Endothelial cell of umbilical vein (primary cell): Measurements from ENCODE around the gene ITPR2. TPM values are rescaled to one million over a fixed set of nuclear protein-coding genes. Genes with fewer than 3 reads are reported as not detected.

Experiments used
- BruUV-seq: library from RNA; stranded (reverse); fragments of 400-500 nt; replicated peaks from 2 replicates; lab custom pipeline; 2021; lab: Mats Ljungman, UMichigan
- CTCF ChIA-PET: fragments of 300-600, 350-600 bp; sonication (Branson Sonifier 250); formaldehyde crosslinking; loops from one replicate; lab custom pipeline; 2021; ENCODE audit warnings: antibody characterized with exemption, inconsistent platforms; lab: Charles Lee
- POLR2A ChIA-PET: fragments of 300-600, 350-600 bp; sonication (Branson Sonifier 250); formaldehyde crosslinking; loops from one replicate; lab custom pipeline; 2021; ENCODE audit warnings: antibody characterized with exemption, inconsistent platforms; lab: Charles Lee
- DNase-seq: peaks from one replicate; pipeline ENCODE4 v3.0.0-alpha.2; 2011; ENCODE audit warnings: low read depth, low spot score
- FAIRE-seq: peaks from 2 replicates; lab custom pipeline; 2011; peaks lifted over from hg19 to GRCh38; lab: Jason Lieb, UNC
- H2AFZ ChIP-seq: 2 replicates; pipeline ENCODE4 v1.6.0; 2012; ENCODE audit warnings: low read depth, low read length, control low read depth, inconsistent platforms
- H3K27ac ChIP-seq: 2 replicates; pipeline ENCODE4 v1.5.1; 2011; ENCODE audit warnings: low read depth, mild to moderate bottlenecking, control low read depth, low read length, moderate library complexity; ENCODE audit not compliant: insufficient read depth
- H3K27me3 ChIP-seq, 2 experiments: 2 replicates each; pipeline versions ENCODE4 v1.6.0 to v1.6.1; 2011; ENCODE audit warnings: low read length in 2 of 2, mixed read lengths in 1 of 2; ENCODE audit not compliant: control insufficient read depth in 2 of 2, insufficient read depth in 2 of 2
- H3K36me3 ChIP-seq, 2 experiments: 2 replicates in 1 of 2; 3 replicates in 1 of 2; pipeline ENCODE4 v1.5.1; 2011; ENCODE audit warnings: low read length in 2 of 2, mild to moderate bottlenecking in 1 of 2, moderate library complexity in 1 of 2; ENCODE audit not compliant: control insufficient read depth in 2 of 2, insufficient read depth in 2 of 2; ENCODE audit errors: extremely low read depth in 1 of 2
- H3K4me1 ChIP-seq: 3 replicates; pipeline ENCODE4 v1.5.1; 2011; ENCODE audit warnings: mild to moderate bottlenecking, low read length; ENCODE audit not compliant: control insufficient read depth, insufficient read depth; ENCODE audit errors: extremely low read depth
- H3K4me2 ChIP-seq: 2 replicates; pipeline ENCODE4 v1.6.1; 2011; ENCODE audit warnings: low read length, control low read depth, mixed read lengths; ENCODE audit not compliant: insufficient read depth
- H3K4me3 ChIP-seq, 3 experiments: fragments of 200-600 bp in 1 of 3; sonication (generic), shearing (Covaris generic) in 1 of 3; replicated peaks in 1 of 3; 2 replicates each; pipeline ENCODE4 v1.5.1; 2011 to 2016; ENCODE audit warnings: control low read depth in 3 of 3, low read length in 3 of 3, mild to moderate bottlenecking in 2 of 3, inconsistent platforms in 1 of 3, low read depth in 1 of 3, moderate library complexity in 1 of 3; ENCODE audit not compliant: insufficient read depth in 1 of 3
- H3K79me2 ChIP-seq: 2 replicates; pipeline ENCODE4 v1.6.0; 2012; ENCODE audit warnings: low read length, inconsistent platforms; ENCODE audit not compliant: control insufficient read depth, insufficient read depth
- H3K9ac ChIP-seq: replicated peaks from 2 replicates; pipeline ENCODE3; 2011; ENCODE audit warnings: low read length, control low read depth; ENCODE audit not compliant: insufficient read depth; ENCODE audit errors: extremely low read depth
- H3K9me1 ChIP-seq: replicated peaks from 3 replicates; pipeline ENCODE4 v1.6.0; 2011; ENCODE audit warnings: mild to moderate bottlenecking, low read length; ENCODE audit not compliant: control insufficient read depth, insufficient read depth; ENCODE audit errors: extremely low read depth
- H3K9me3 ChIP-seq: replicated peaks from 2 replicates; pipeline ENCODE4 v1.5.1; 2012; ENCODE audit warnings: low read length, inconsistent platforms; ENCODE audit not compliant: control insufficient read depth, insufficient read depth
- H4K20me1 ChIP-seq: replicated peaks from 2 replicates; pipeline ENCODE3; 2011; ENCODE audit warnings: mild to moderate bottlenecking, low read length; ENCODE audit not compliant: control insufficient read depth, insufficient read depth; ENCODE audit errors: extremely low read depth
- CTCF ChIP-seq, 2 donors: IDR thresholded peaks; 1 replicate in 1 of 2; 2 replicates in 1 of 2; pipeline ENCODE4 v1.5.1; 2011; ENCODE audit warnings: low read length in 2 of 2, mild to moderate bottlenecking in 2 of 2, moderate library complexity in 2 of 2, control low read depth in 1 of 2, inconsistent platforms in 1 of 2, low read depth in 1 of 2; ENCODE audit not compliant: insufficient read depth in 1 of 2; ENCODE audit errors: extremely low read depth in 1 of 2
- EZH2 ChIP-seq: IDR thresholded peaks from 2 replicates; pipeline ENCODE4 v1.6.1; 2012; ENCODE audit warnings: borderline replicate concordance, low read depth, mild to moderate bottlenecking, moderate library complexity, low read length, inconsistent platforms; ENCODE audit not compliant: severe bottlenecking
- FOS ChIP-seq: IDR thresholded peaks from 2 replicates; pipeline ENCODE4 v1.6.1; 2011; ENCODE audit warnings: mild to moderate bottlenecking, low read length, moderate library complexity, borderline replicate concordance; ENCODE audit not compliant: insufficient read depth
- GATA2 ChIP-seq: IDR thresholded peaks from 2 replicates; pipeline ENCODE4 v1.7.0; 2011; ENCODE audit warnings: low read depth, mild to moderate bottlenecking, moderate library complexity, mixed read lengths, low read length; ENCODE audit not compliant: insufficient read length, insufficient read depth
- JUN ChIP-seq: IDR thresholded peaks from 2 replicates; pipeline ENCODE4 v1.6.1; 2011; ENCODE audit warnings: borderline replicate concordance, low read depth; ENCODE audit not compliant: insufficient read length, insufficient read depth
- MAX ChIP-seq: IDR thresholded peaks from 2 replicates; pipeline ENCODE4 v1.6.1; 2011; ENCODE audit not compliant: insufficient read depth, insufficient read length
- MYC ChIP-seq: IDR thresholded peaks from one replicate; pipeline ENCODE4 v1.6.1; 2011; ENCODE audit warnings: mild to moderate bottlenecking, low read depth, low read length
- POLR2A ChIP-seq: IDR thresholded peaks from 2 replicates; pipeline ENCODE4 v1.6.1; 2012; ENCODE audit warnings: low read depth, mild to moderate bottlenecking, control low read depth, low read length
- POLR2AphosphoS5 ChIP-seq: IDR thresholded peaks from 2 replicates; pipeline ENCODE4 v1.6.1; 2012; ENCODE audit warnings: low read depth, mild to moderate bottlenecking, control low read depth, low read length, moderate library complexity; ENCODE audit not compliant: insufficient read depth
- dilution Hi-C: fragments of 300-500 bp; cut with MboI; formaldehyde crosslinking; loops from one replicate; pipeline ENCODE4 v1.15.0; 2019; ENCODE audit warnings: low sequenced_read_pairs; ENCODE audit not compliant: extremely low pct_ligation_motif_present
- intact Hi-C: fragments of 100-400 bp; cut with micrococcal nuclease; formaldehyde crosslinking; loops from one replicate; pipeline ENCODE4 v1.10.0; 2022
- polyA plus RNA-seq, 4 experiments: library from polyadenylated mRNA; depleted of rRNA in 3 of 4; stranded (reverse) in 3 of 4; unstranded in 1 of 4; fragments of >200 nt; gene quantifications; 2 replicates each; pipeline versions ENCODE4 v1.2.1 to v1.2.3, GENCODE V29; 2011 to 2012; ENCODE audit warnings: missing spikeins in 1 of 4
- total RNA-seq: library from RNA; stranded (reverse); gene quantifications from 2 replicates; pipeline ENCODE4 v1.2.3, GENCODE V29; 2021

Gene ITPR2
- total and polyA plus RNA-seq, 2 donors (not counting 3 experiments of a cell fraction or from before 2014, with no cell fraction given), result 16.2 to 86.8 TPM

GRCh38 chr12:26715232-26715631 is 117.8 kb downstream of the ITPR2 start:
- H3K27ac ChIP-seq, result no peak overlapping the region
- H4K20me1 ChIP-seq, result no peaks in the 10 kb centered on the region
- no peaks in the 10 kb centered on the region for H3K4me1 ChIP-seq
- BruUV-seq, result no TSS peak
- H3K4me2 ChIP-seq, result no peak overlapping the region
- no peaks in the 10 kb centered on the region for H3K79me2 ChIP-seq
- peaks cover 10 to 13% of the 10 kb centered on the region in 2 experiments for H3K36me3 ChIP-seq
- intact Hi-C loops, result no loop called here
- ChIA-PET CTCF (interaction anchor here (1.0 to 1.5 kb wide), 4 partner anchors 8 to 170 kb away, joined by 3 to 12 read pairs (median 4); no protein-coding TSS in a partner anchor), POLR2A (no interaction called here)
- DNase-seq (no peak), FAIRE-seq (no peak)
- TF ChIP-seq MYC, result no peak
- H2AFZ ChIP-seq, result no peak overlapping the region
- no peaks in the 10 kb centered on the region for H3K27me3 ChIP-seq
- H3K4me3 ChIP-seq, result no peak overlapping the region
- H3K9me3 ChIP-seq, result no peaks in the 10 kb centered on the region
- no peak overlapping the region for H3K9ac ChIP-seq
- no peaks in the 10 kb centered on the region for H3K9me1 ChIP-seq
- dilution Hi-C loops, result no loop called here

GRCh38 chr12:26713885-26714383 is 119.1 kb downstream of the ITPR2 start:
- Histone ChIP-seq H2AFZ (no peak overlapping the region), H3K27ac (no peak overlapping the region), H4K20me1 (no peaks in the 10 kb centered on the region), H3K9ac (no peak overlapping the region), H3K79me2 (no peaks in the 10 kb centered on the region), H3K4me3 (no peak overlapping the region), H3K27me3 (no peaks in the 10 kb centered on the region), H3K4me1 (no peaks in the 10 kb centered on the region), H3K9me3 (no peaks in the 10 kb centered on the region), H3K36me3 (peaks cover 12 to 13% of the 10 kb centered on the region in 2 experiments), H3K4me2 (no peak overlapping the region), H3K9me1 (no peaks in the 10 kb centered on the region)
- DNase-seq (no peak), FAIRE-seq (no peak)
- POLR2A ChIA-PET, result no interaction called here
- TF ChIP-seq GATA2, result no peak
- TF ChIP-seq POLR2AphosphoS5, result no peak
- TF ChIP-seq FOS, result no peak
- TF ChIP-seq JUN, result no peak
- TF ChIP-seq MAX, result no peak
- TF ChIP-seq CTCF (IDR thresholded peaks at IDR 0.05; ENCODE audit: extremely low read depth in 1 of 2, insufficient read depth in 1 of 2, low read depth in 1 of 2, low read length in 2 of 2), result no peak
- TF ChIP-seq POLR2A, result no peak
- no peak for TF ChIP-seq EZH2
- TF ChIP-seq MYC, result no peak
- BruUV-seq, result no TSS peak
- intact Hi-C loops, result no loop called here
- dilution Hi-C loops, result no loop called here
- CTCF ChIA-PET, result interaction anchor here (0.9 to 1.2 kb wide), 2 partner anchors 8 to 171 kb away, joined by 3 to 4 read pairs; no protein-coding TSS in a partner anchor
